Lower leg skin (tissue), 4 donors: ENCODE results near the gene ZFYVE19. TPM values are rescaled to one million over a fixed set of nuclear protein-coding genes. Genes with fewer than 3 reads are reported as not detected.
A peak's percentile ranks its signal among the peaks of the same experiment; 100 is the strongest.

Source experiments
- DNase-seq, 2 donors: peaks; one replicate each; pipeline ENCODE4 v3.0.0-alpha.2; 2019; ENCODE audit warnings: low spot score in 2 of 2
- H3K4me3 ChIP-seq: fragments of 200-600 bp; sonication (generic); 2 replicates; pipeline ENCODE4 v1.5.1; 2017; ENCODE audit warnings: mild to moderate bottlenecking, low read depth; ENCODE audit not compliant: poor library complexity, severe bottlenecking
- POLR2A ChIP-seq, 2 donors: fragments of 450-650 bp; IDR thresholded peaks; one replicate each; pipeline ENCODE4 v1.6.1; 2016 to 2017; ENCODE audit warnings: antibody characterized with exemption in 2 of 2, mild to moderate bottlenecking in 1 of 2, moderate library complexity in 1 of 2
- WGBS, 2 donors: methylation state at CpG; one replicate each; pipeline ENCODE4 v1.1.5; 2018; 5-methylcytosine and 5-hydroxymethylcytosine counted together
- intact Hi-C: fragments of 100-400 bp; cut with DNase I; formaldehyde crosslinking; loops from one replicate; pipeline ENCODE4 v1.15.0; 2023; ENCODE audit warnings: low total_unique reads
- total RNA-seq, 4 donors: library from RNA; depleted of rRNA; stranded (reverse); fragments of >200 nt; gene quantifications; one replicate each; pipeline ENCODE4 v1.1.0, GENCODE V29; 2016
- TF ChIP-seq, protein P1 (sequence below), 3 donors: fragments of 450-650 bp; IDR thresholded peaks; one replicate each; pipeline ENCODE4 v1.5.1; 2016; ENCODE audit warnings: antibody characterized with exemption in 3 of 3, mild to moderate bottlenecking in 3 of 3, moderate library complexity in 2 of 3

ZFYVE19 gene, protein sequence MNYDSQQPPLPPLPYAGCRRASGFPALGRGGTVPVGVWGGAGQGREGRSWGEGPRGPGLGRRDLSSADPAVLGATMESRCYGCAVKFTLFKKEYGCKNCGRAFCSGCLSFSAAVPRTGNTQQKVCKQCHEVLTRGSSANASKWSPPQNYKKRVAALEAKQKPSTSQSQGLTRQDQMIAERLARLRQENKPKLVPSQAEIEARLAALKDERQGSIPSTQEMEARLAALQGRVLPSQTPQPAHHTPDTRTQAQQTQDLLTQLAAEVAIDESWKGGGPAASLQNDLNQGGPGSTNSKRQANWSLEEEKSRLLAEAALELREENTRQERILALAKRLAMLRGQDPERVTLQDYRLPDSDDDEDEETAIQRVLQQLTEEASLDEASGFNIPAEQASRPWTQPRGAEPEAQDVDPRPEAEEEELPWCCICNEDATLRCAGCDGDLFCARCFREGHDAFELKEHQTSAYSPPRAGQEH
- 10 to 100 TPM; 30.9 to 65.7 (median 35.4) TPM for total RNA-seq

DNA sequence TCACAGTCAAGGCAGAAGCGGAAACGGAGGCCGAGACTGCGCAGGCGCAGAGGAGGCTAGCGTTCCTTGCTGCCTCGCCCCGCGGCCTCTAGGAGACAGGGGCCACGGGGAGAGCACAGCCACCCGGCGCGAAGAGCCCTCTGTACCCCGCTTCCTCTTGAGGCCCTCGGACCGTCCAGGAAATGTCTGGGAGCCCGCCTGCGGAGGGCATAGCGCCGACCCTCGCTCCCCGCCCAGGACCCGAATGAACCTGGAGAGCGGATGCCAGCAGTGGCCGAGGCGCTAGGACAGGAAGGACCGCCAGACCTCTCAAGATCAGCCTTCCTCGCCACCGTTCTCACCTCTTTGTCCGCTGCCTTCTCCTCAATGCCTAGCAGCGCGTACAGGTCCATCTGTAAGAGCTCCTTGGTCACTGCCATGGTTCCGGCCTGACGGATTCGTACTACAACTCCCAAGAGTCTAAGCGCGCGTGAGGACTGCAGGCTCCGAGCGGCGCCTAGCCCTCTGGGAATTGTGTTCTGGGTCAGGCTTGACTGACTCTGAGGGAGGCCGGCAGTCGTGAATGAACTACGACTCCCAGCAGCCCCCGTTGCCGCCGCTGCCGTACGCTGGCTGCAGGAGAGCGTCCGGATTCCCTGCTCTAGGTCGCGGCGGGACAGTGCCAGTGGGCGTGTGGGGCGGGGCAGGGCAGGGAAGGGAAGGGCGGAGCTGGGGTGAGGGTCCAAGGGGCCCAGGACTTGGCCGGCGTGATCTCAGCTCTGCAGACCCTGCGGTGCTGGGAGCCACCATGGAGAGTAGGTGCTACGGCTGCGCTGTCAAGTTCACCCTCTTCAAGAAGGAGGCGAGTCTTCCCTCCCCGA is at the start of gene ZFYVE19, which contains the start of gene DNAJC17:
Gene ZFYVE19 (plus strand): TSS at position 62 of the 860 bp plus-strand sequence. CDS start 501 bp downstream, at position 563.
Gene DNAJC17 (minus strand): TSS at position 446 of the 860 bp plus-strand sequence. CDS start 27 bp downstream, at position 419.
- peak; percentile 98 to 99 for DNase-seq
- TF ChIP-seq, protein P1, sequence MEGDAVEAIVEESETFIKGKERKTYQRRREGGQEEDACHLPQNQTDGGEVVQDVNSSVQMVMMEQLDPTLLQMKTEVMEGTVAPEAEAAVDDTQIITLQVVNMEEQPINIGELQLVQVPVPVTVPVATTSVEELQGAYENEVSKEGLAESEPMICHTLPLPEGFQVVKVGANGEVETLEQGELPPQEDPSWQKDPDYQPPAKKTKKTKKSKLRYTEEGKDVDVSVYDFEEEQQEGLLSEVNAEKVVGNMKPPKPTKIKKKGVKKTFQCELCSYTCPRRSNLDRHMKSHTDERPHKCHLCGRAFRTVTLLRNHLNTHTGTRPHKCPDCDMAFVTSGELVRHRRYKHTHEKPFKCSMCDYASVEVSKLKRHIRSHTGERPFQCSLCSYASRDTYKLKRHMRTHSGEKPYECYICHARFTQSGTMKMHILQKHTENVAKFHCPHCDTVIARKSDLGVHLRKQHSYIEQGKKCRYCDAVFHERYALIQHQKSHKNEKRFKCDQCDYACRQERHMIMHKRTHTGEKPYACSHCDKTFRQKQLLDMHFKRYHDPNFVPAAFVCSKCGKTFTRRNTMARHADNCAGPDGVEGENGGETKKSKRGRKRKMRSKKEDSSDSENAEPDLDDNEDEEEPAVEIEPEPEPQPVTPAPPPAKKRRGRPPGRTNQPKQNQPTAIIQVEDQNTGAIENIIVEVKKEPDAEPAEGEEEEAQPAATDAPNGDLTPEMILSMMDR (IDR thresholded peaks at IDR 0.05): no peak
- no peak for TF ChIP-seq POLR2A (IDR thresholded peaks at IDR 0.05)
- H3K4me3 ChIP-seq: peak within 1 kb of the TSS; percentile 94
- WGBS, 2 donors: 0% methylated on average over 52 to 55 of the region's 64 CpGs
- intact Hi-C loops: no loop called here

DNA sequence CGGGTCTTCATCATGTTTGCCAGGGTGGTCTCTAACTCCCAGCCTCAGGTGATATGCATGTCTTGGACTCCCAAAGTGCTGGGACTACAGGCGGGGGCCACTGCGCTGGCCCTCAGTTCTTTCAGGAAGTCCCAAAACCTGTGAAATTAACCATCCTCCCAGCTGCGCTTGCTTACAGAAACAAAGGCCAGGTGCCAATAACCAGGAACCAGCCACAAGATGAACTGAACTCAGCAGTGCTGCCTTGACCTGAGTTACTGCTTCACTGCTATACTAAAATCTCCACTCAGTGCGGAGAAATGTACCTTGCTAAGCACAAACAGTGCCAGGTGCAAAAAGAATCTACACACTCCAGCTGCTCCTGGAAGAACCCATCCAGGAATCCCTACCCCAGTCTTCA is 46.9 kb upstream of the ZFYVE19 start:
- no peak for DNase-seq
- WGBS, 2 donors: 89 to 94% methylated on average over 5 of the region's 5 CpGs
- no peak overlapping the region for H3K4me3 ChIP-seq
- intact Hi-C loops: no loop called here
- TF ChIP-seq POLR2A (IDR thresholded peaks at IDR 0.05): no peak
- TF ChIP-seq, protein P1 (IDR thresholded peaks at IDR 0.05): no peak

DNA sequence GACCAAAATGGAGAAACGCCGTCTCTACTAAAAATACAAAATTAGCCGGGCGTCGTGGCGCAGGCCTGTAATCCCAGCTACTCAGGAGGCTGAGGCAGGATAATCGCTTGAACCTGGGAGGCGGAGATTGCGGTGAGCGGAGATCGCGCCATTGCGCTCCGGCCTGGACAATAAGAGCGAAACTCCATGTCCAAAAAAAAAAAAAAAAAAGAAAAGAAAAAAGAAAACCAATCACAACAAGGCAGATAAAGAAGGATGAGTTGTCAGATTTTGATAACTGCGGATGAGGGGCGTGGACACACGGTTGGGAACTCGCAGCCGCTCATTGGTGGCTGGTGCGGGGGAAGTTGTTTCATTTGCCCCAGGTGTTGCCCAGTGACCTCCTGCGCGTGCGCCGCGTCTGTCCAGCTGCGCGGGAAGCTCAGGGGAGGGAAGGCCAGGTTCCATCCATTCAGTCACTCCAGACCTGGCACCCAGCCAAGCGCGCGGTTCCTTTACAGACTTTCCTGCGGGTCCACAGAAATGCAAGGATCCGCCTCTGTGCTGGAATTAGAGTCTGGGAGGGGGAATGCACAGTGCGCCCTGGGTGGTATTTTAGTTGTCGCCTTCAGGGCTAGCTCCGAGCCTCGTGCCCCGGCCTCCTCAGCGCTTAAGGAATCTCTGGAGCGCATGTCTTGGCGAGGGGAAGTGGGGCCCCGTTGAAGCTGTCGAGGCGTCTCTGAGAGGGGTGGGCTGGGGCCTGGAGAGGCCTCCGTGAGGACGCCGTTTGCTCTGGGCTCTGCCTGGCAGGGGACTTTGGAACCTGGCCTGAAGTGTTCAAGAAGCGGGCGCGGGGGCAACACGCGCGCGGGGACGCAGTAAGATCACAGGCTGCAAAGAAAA is 43.7 kb upstream of the ZFYVE19 start:
- WGBS, 2 donors: 27 to 31% methylated on average over 55 of the region's 55 CpGs
- H3K4me3 ChIP-seq: peak overlapping the region; percentile 11
- TF ChIP-seq, protein P1 (IDR thresholded peaks at IDR 0.05): no peak
- TF ChIP-seq POLR2A (IDR thresholded peaks at IDR 0.05): no peak
- intact Hi-C loops: no loop called here
- peak; percentile 58 to 95 for DNase-seq

DNA sequence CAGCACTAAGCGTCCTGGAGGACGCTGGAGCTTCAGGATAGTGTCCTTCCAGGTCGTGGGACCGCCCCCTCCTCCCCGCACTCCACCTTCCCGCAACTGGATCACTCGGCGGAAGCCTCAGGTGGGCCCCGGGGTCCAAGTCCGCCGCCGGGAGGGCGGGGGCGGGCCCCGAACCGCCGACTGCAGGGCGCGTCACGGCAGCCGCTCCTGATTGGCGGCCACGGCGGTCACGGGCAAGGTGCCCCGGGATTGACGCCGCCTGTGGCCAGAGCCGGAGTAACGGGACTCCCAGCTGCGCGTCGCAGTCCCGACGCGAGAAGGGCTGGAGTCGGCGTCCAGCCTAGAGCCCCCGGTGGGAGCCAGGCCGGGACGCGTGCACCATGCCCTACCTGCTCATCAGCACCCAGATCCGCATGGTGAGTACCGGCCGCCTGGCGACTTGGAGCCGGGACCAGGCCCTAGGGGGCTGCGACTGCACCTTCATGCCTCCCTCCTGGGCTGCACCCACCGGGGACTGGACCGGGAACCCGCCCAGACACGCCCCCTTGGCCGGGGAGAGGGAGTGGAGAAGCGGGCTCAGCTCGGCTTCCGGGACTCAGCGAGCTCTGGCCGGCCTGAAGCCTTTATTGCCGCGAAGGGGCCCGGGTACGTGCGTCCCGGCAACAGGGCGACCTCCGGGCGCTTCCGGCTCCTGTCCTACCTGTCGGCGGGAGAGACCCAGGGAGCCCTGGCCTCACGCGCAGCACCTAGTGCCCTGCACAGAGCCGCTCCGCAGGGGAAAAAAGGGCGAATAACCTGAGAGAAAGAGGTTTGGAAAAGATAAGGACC is 42.9 kb upstream of the ZFYVE19 start, which contains the start of gene GCHFR:
Gene GCHFR (plus strand): TSS at position 268 of the 828 bp plus-strand sequence. CDS start 113 bp downstream, at position 381.
- WGBS, 2 donors: 0% methylated on average over 26 to 35 of the region's 75 CpGs
- peak within 1 kb of the TSS; percentile 11 for H3K4me3 ChIP-seq
- DNase-seq: peak; percentile 63 to 96
- intact Hi-C loops: no loop called here
- no peak for TF ChIP-seq POLR2A (IDR thresholded peaks at IDR 0.05)
- TF ChIP-seq, protein P1 (IDR thresholded peaks at IDR 0.05): no peak
